Liver (tissue), 3 donors: Measurements from ENCODE around the gene UGT1A5.

ENCODE experiments used
- ATF3 ChIP-seq: IDR thresholded peaks from 2 replicates; pipeline ENCODE4 v1.6.1; 2016; ENCODE audit warnings: antibody characterized with exemption
- CTCF ChIP-seq: fragments of 150-350 bp; IDR thresholded peaks from 2 replicates; pipeline ENCODE4 v1.5.1; 2017; ENCODE audit warnings: improper control_type of control experiment, low read depth, low read length; ENCODE audit not compliant: missing input control
- FOXA1 ChIP-seq: IDR thresholded peaks from 2 replicates; pipeline ENCODE4 v1.6.1; 2016; ENCODE audit warnings: antibody characterized with exemption
- MAX ChIP-seq: IDR thresholded peaks from 2 replicates; pipeline ENCODE4 v1.6.1; 2016; ENCODE audit warnings: antibody characterized with exemption
- NR2F2 ChIP-seq: IDR thresholded peaks from 2 replicates; pipeline ENCODE4 v1.6.1; 2016; ENCODE audit warnings: antibody characterized with exemption
- RAD21 ChIP-seq, 2 donors: IDR thresholded peaks; 2 replicates each; pipeline ENCODE4 v1.6.1; 2016; ENCODE audit warnings: antibody characterized with exemption in 2 of 2, mild to moderate bottlenecking in 2 of 2
- YY1 ChIP-seq: IDR thresholded peaks from 2 replicates; pipeline ENCODE4 v1.6.1; 2016; ENCODE audit warnings: antibody characterized with exemption, mild to moderate bottlenecking
- donor health status: healthy.
- donor health status: healthy.

GRCh38 chr2:233698740-233699139 is 14.0 kb upstream of the UGT1A5 start:
- TF ChIP-seq RAD21 (IDR thresholded peaks at IDR 0.05), result no peak
- TF ChIP-seq MAX, result no peak
- no peak for TF ChIP-seq YY1
- no peak for TF ChIP-seq CTCF
- no peak for TF ChIP-seq NR2F2
- no peak for TF ChIP-seq ATF3
- TF ChIP-seq FOXA1, result no peak
